Measurements from ENCODE around the gene ART3. TPM values are rescaled to one million over a fixed set of nuclear protein-coding genes. Genes with fewer than 3 reads are reported as not detected.
A peak's percentile ranks its signal among the peaks of the same experiment; 100 is the strongest.

ART3 gene
- polyA plus RNA-seq, 4 donors, result 0.27 to 0.79 (median 0.56) TPM

DNA sequence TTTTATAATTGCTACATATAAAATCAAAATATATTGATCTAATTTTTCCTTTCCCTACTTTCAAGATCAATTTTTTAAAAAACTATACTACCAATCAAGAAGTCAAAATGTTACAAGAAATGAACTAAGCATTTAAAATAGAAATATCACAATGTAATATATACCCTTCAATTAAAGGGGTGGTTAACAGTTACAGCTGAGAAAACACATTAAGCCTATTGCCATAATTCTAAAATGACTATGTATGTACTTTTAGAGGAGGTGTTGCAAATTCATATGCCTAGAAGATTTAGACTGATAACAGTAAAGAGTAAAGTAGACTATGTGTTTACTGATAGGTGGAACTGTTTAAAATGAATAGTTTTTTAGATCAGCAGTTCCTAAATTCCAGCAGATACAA lies 70.0 kb downstream of the ART3 start:
- no peak for DNase-seq (ENCODE audit: low read depth in 4 of 4, low spot score in 3 of 4)

DNA sequence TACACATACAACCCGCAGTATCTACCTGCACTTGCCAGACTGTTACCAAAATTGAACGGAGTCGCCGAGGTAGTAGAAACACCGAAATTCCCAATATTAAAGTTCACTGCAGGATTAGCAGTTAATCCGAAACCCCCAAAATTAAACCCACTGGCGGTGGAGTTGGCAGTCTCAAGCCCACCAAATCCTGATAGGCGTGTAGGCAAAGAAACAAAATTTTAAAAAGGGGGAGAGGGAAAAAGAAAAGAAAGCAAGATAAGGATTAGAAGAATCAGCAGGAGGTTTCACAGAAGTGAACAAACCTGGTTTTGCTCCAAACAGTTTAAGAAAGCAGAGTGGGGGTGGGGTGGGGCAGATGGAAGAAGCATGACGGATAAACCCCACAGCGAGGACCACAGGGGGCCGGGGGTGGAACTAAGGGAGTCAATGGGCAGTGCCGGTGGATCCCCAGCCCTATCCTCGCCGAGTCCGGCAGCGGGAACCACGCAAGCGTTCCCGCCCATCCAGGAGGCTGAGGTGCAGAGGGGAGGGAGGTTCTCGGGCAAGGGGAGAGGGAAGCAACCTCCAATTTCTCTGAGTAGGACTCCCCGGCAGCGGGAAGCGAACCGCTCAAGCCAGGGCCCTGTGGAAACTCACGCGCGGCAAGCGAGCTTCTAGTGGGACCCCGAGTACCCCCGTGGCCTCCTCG lies 73.1 kb downstream of the ART3 start:
- DNase-seq (ENCODE audit: low read depth in 4 of 4, low spot score in 3 of 4), result peak; percentile 16 to 36 (median 29)

DNA sequence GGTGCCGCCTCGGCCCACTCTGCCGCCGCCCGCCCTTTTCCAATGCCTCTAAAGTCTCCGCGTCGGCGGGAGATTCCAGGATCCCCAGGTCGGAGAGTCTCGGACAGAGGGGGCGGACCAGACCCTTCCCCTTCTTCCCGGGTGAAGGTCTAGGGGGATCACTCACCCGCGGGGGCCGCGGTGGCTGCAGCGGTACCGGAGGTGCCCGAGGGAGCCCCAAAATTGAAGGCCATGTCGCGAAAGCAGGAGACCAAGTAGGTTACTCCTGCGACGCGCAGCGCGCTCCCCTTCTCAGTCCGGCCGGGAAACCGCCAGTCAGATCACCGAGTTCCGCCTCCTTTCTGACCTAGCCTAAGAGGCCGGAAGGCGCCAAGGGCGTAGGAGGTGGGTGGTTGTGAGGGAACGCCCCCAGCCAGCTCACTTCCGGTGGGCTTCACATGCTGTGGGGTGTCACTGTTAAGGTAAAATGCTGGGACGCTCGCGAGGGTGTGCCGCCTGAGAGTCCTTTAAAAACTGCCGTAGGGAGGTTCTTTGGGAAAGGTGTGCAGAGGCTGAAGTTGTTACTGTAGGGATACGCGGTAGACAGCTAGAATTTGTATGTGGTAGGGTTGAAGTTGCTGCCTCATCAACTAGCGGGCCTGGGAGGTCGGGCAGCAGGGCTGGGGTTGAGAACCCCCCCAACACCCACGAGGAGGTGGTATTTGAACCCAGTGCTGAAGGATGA lies 73.8 kb downstream of the ART3 start, which contains the start of gene NUP54:
Gene NUP54, minus strand, starts transcription at position 256 of the 724 bp plus-strand sequence. Its CDS starts 23 bp downstream, at position 233.
- peak; percentile 90 to 95 (median 92) for DNase-seq (ENCODE audit: low read depth in 4 of 4, low spot score in 3 of 4)

DNA sequence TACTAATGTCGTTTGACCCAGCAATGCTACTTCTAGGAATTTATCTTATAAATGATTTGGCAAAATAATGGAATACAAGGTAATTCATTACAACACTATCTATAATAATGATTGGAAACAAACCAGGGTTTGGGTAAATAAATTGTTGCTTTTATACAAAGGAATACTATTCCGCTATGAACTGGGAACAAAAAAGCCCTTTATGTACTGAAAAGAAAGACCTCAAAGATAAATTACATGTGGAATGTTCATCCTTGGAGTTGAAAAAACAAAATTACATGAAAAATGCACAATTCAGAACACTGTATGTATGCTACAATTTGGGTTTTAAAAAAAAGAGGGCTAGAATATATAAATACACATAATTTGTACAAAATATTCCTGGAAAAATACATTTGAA lies 78.8 kb downstream of the ART3 start:
- DNase-seq (ENCODE audit: low read depth in 4 of 4, low spot score in 3 of 4), result no peak

DNA sequence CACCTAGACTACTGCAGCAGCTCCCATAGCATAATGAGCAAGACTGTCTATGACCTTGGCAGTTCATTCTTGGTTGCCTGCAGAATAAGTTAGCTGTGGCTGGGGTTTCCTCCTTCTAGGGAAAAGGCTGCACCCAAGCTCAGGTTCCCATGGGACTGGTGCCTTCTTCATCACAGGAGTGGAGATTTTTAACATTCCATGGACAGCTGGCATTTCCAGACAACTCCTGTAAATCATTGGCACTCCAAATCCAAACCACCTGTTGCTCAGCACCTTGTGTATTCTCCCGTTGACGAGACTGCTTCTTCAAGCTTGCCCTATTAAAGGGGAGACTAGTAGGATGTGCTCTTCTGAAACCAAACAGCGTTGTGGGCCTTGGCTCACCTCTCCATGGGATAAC lies 81.5 kb downstream of the ART3 start:
- no peak for DNase-seq (ENCODE audit: low read depth in 4 of 4, low spot score in 3 of 4)

DNA sequence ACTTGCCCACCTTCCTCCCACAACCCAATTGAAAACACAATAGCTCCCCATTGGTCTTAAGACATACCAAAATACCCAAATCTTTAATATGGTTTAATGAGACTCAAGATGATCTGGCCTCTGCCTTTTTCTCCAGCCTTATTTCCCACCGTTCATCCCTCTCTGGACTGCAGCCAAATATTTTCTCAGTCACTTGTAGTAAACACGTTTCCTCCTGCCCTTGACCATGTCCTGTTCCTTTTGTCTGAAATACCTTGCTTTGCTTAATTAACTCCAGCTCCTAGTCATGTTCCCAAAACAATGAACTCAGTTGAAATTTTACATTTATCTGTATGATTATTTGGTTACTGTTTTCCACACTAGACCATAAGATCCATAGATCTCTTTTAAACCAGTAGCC lies 82.1 kb downstream of the ART3 start:
- no peak for DNase-seq (ENCODE audit: low read depth in 4 of 4, low spot score in 3 of 4)

DNA sequence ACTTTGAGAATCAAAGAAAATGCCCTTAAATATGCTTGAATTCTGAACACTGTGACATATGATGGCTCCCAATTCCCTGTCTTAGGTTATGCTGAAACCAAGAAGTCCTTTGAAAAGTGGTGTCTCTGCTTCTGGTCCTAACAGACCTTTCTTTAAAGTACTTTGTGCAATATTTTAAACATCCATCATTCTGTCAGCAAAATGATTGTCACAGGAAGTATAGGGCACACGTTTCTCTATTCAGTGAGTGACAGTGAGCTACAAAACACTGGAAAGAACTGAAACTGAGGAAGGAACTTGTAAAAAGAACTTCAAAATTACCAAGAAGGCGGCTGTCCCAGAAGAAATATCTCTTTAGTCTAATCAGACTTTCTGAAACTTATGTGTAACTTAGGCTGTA lies 85.8 kb downstream of the ART3 start:
- DNase-seq (ENCODE audit: low read depth in 4 of 4, low spot score in 3 of 4), result no peak

Other genes starting within 250 kb of the ART3 start
- gene PPEF2, start 172.3 kb upstream of the ART3 start, polyA plus RNA-seq (ENCODE audit: insufficient read length in 4 of 4), result under 1 TPM in 2 of 4 donors, not detected in 2; 0.06 to 0.11 TPM
- gene NAAA, start 133.7 kb upstream of the ART3 start, polyA plus RNA-seq (ENCODE audit: insufficient read length in 4 of 4), result 10 to 100 TPM in 3 of 4 donors, 1 to 10 TPM in 1; 7.1 to 16.8 (median 14.1) TPM
- 10 to 100 TPM; 35.4 to 53.3 (median 48.6) TPM for gene SDAD1, start 83.8 kb upstream of the ART3 start, polyA plus RNA-seq (ENCODE audit: insufficient read length in 4 of 4)
- under 1 TPM in 3 of 4 donors, not detected in 1; 0.08 to 0.30 (median 0.21) TPM for gene CXCL9, start 67.2 kb upstream of the ART3 start, polyA plus RNA-seq (ENCODE audit: insufficient read length in 4 of 4)
- 1 to 10 TPM; 1.1 to 7.5 (median 5.8) TPM for gene CXCL10, start 51.2 kb upstream of the ART3 start, polyA plus RNA-seq (ENCODE audit: insufficient read length in 4 of 4)
- under 1 TPM; 0.18 to 0.62 (median 0.41) TPM for gene CXCL11, start 38.6 kb upstream of the ART3 start, polyA plus RNA-seq (ENCODE audit: insufficient read length in 4 of 4)
- 10 to 100 TPM; 71.4 to 82.7 (median 78.2) TPM for gene NUP54, start 73.7 kb downstream of the ART3 start, polyA plus RNA-seq (ENCODE audit: insufficient read length in 4 of 4)
- 100 to 1,000 TPM; 138 to 220 (median 191) TPM for gene SCARB2, start 139.1 kb downstream of the ART3 start, polyA plus RNA-seq (ENCODE audit: insufficient read length in 4 of 4)
- gene FAM47E, start 177.0 kb downstream of the ART3 start, polyA plus RNA-seq (ENCODE audit: insufficient read length in 4 of 4), result 10 to 100 TPM in 1 of 4 donors, 1 to 10 TPM in 2, under 1 TPM in 1; 0.53 to 11.1 (median 6.6) TPM
- gene STBD1, start 232.0 kb downstream of the ART3 start, polyA plus RNA-seq (ENCODE audit: insufficient read length in 4 of 4), result 1 to 10 TPM; 1.1 to 2.0 (median 1.5) TPM

Data from left renal pelvis (tissue), 4 donors.